Fibroblast of skin of left biceps (primary cell): Measurements from ENCODE around the gene PNPLA6.
"Not testable (repeated sequence)": the region's sequence is repeated elsewhere in the genome, so short reads cannot be mapped to it uniquely, and the experiment has no call there.

Source experiments
- DNase-seq, 2 experiments: peaks; one replicate each; pipeline ENCODE4 v3.0.0-alpha.2; 2013; ENCODE audit warnings: low read depth in 2 of 2

PNPLA6 gene

GRCh38 chr19:7554990-7555864 is 19.7 kb downstream of the PNPLA6 start:
- DNase-seq: no peak

- no peak for DNase-seq
These were observed 21.3 kb downstream of the PNPLA6 start for GRCh38 chr19:7556696-7557315.

GRCh38 chr19:7558667-7559066 is 23.1 kb downstream of the PNPLA6 start:
- DNase-seq: no peak

- no peak for DNase-seq
These were observed 23.6 kb downstream of the PNPLA6 start for GRCh38 chr19:7559102-7559501.

- no peak for DNase-seq
These were observed 24.7 kb downstream of the PNPLA6 start for GRCh38 chr19:7560255-7560654.

GRCh38 chr19:7561325-7561724 is 25.8 kb downstream of the PNPLA6 start:
- no peak for DNase-seq

- no peak for DNase-seq
These were observed 27.3 kb downstream of the PNPLA6 start for GRCh38 chr19:7562646-7563393.

GRCh38 chr19:7564866-7565265 is 29.3 kb downstream of the PNPLA6 start:
- no peak for DNase-seq

- no peak for DNase-seq
These were observed 29.8 kb downstream of the PNPLA6 start for GRCh38 chr19:7565332-7565731.

- DNase-seq: no peak
These were observed 35.2 kb downstream of the PNPLA6 start for GRCh38 chr19:7570761-7571160.

GRCh38 chr19:7575434-7576040 is 40.0 kb downstream of the PNPLA6 start:
- no peak for DNase-seq

GRCh38 chr19:7577422-7577821 is 41.9 kb downstream of the PNPLA6 start:
- not testable (repeated sequence) for DNase-seq

- no peak for DNase-seq
These were observed 42.6 kb downstream of the PNPLA6 start for GRCh38 chr19:7578127-7578526.

- no peak for DNase-seq
These were observed 43.7 kb downstream of the PNPLA6 start for GRCh38 chr19:7579182-7579581.

GRCh38 chr19:7582446-7582845 is 46.9 kb downstream of the PNPLA6 start:
- DNase-seq: no peak

- DNase-seq: no peak
These were observed 54.3 kb downstream of the PNPLA6 start for GRCh38 chr19:7589822-7590221.

GRCh38 chr19:7590256-7590655 is 54.7 kb downstream of the PNPLA6 start:
- no peak for DNase-seq

GRCh38 chr19:7595466-7596133 is 60.1 kb downstream of the PNPLA6 start, which contains the start of gene CAMSAP3:
Gene CAMSAP3, plus strand, starts transcription at chr19:7595863. Its CDS starts 140 bp downstream, at chr19:7596003.
- no peak for DNase-seq

- no peak for DNase-seq
These were observed 60.9 kb downstream of the PNPLA6 start for GRCh38 chr19:7596211-7596937.

- no peak for DNase-seq
These were observed 62.2 kb downstream of the PNPLA6 start for GRCh38 chr19:7597689-7598088.

GRCh38 chr19:7598180-7598579 is 62.7 kb downstream of the PNPLA6 start:
- no peak for DNase-seq
